GM12875 (cell line): ENCODE data around the gene GEMIN7.

Experiments
- H3K4me3 ChIP-seq: one replicate; pipeline ENCODE4 v1.5.1; 2011; ENCODE audit warnings: low read depth, low read length, control low read depth
- CTCF ChIP-seq: IDR thresholded peaks from 2 replicates; pipeline ENCODE4 v1.5.1; 2011; ENCODE audit warnings: low read depth, mild to moderate bottlenecking, control low read depth, inconsistent platforms, low read length, moderate library complexity, borderline replicate concordance; ENCODE audit not compliant: insufficient read depth

GEMIN7 gene

GRCh38 chr19:45139286-45140143, 60.5 kb downstream of the GEMIN7 start:
- no peak for TF ChIP-seq CTCF

GRCh38 chr19:45140144-45140503, 61.1 kb downstream of the GEMIN7 start:
- no peak for TF ChIP-seq CTCF
- H3K4me3 ChIP-seq, result no peak overlapping the region

More at GRCh38 chr19:45139286-45140143, 60.5 kb downstream of the GEMIN7 start:
- no peak overlapping the region for H3K4me3 ChIP-seq

DNA sequence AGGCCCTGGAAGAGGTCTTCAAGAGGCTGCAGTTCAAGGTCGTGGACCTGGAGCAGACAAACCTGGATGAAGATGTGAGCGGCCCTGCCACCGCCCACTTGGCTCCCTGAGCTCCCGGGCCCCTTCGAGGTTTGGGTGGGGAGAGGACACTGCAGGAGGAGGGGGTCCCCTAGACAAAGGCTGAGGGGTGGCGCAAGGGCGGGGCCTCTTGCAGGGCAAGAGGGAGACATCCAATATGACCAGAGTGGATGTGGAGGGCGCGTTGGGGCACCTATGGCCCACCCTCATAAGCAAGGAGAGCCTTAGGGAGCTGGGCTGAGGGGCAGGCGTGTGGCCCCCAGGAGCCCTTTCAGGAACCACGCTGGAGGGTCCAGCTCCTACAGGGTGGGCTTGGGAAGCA, 61.5 kb downstream of the GEMIN7 start:
- TF ChIP-seq CTCF, result no peak
- H3K4me3 ChIP-seq, result no peak overlapping the region
